Right atrium auricular region (tissue), 2 donors: ENCODE measurements around the gene FGFR3. TPM values are rescaled to one million over a fixed set of nuclear protein-coding genes. Genes with fewer than 3 reads are reported as not detected.

Experiments
- DNase-seq: peaks from one replicate; pipeline ENCODE4 v3.0.0-alpha.2; 2019; ENCODE audit warnings: low spot score
- H3K27ac ChIP-seq, 2 donors: fragments of 200-600 bp; sonication (generic); 1 replicate in 1 of 2; 2 replicates in 1 of 2; pipeline ENCODE4 v1.5.1; 2016 to 2019
- H3K27me3 ChIP-seq, 2 donors: fragments of 200-600 bp; sonication (generic); one replicate each; pipeline versions ENCODE4 v1.5.1 to v1.6.0; 2017 to 2019
- H3K36me3 ChIP-seq: fragments of 200-600 bp; sonication (generic); one replicate; pipeline ENCODE4 v1.5.1; 2016
- H3K4me1 ChIP-seq, 2 donors: fragments of 200-600 bp; sonication (generic); one replicate each; pipeline versions ENCODE4 v1.5.1 to v1.6.0; 2017 to 2019
- H3K4me3 ChIP-seq, 2 donors: fragments of 200-600 bp; sonication (generic); 1 replicate in 1 of 2; 2 replicates in 1 of 2; pipeline ENCODE4 v1.5.1; 2017 to 2019; ENCODE audit warnings: mild to moderate bottlenecking in 1 of 2, moderate library complexity in 1 of 2
- H3K9me3 ChIP-seq, 2 donors: fragments of 200-600 bp; sonication (generic); one replicate each; pipeline ENCODE4 v1.5.1; 2019
- total RNA-seq, 2 donors: library from RNA; depleted of rRNA; stranded (reverse); fragments of >200 nt; gene quantifications; one replicate each; pipeline ENCODE4 v1.1.0, GENCODE V29; 2016
- TF ChIP-seq, protein P1 (sequence below), 2 donors: fragments of 200-600 bp; sonication (generic); IDR thresholded peaks; one replicate each; pipeline ENCODE4 v1.5.1; 2019; ENCODE audit warnings: antibody characterized with exemption in 2 of 2

FGFR3 gene
- total RNA-seq, 2 donors from 2014 or later = 2.6 to 15.4 TPM

DNA sequence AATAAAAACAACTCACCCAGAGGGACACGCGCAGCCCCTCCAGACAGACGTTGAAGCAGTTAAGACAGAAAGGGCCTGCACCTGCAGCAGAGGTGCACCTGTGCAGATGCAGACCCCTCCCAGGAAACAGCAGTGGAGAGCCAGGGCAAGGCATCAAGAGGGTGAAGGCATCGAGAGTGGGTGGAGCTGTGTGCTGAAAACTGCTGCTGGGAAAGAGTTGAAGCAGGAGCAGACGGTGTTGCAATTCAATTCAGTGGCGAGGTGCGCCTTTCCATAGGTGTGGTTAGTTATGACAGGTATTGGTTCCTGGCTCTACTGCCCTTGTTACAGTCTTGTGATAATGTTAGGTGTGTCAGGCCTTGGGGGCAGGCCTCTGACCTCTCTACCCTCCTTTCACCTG lies 46.2 kb downstream of the FGFR3 start:
- Histone ChIP-seq H3K27ac (no peak overlapping the region), H3K36me3 (peaks cover 67% of the 10 kb centered on the region), H3K4me3 (no peak overlapping the region), H3K27me3 (no peaks in the 10 kb centered on the region), H3K9me3 (no peaks in the 10 kb centered on the region), H3K4me1 (peaks cover 0 to 24% of the 10 kb centered on the region in 2 donors)
- TF ChIP-seq, protein P1, sequence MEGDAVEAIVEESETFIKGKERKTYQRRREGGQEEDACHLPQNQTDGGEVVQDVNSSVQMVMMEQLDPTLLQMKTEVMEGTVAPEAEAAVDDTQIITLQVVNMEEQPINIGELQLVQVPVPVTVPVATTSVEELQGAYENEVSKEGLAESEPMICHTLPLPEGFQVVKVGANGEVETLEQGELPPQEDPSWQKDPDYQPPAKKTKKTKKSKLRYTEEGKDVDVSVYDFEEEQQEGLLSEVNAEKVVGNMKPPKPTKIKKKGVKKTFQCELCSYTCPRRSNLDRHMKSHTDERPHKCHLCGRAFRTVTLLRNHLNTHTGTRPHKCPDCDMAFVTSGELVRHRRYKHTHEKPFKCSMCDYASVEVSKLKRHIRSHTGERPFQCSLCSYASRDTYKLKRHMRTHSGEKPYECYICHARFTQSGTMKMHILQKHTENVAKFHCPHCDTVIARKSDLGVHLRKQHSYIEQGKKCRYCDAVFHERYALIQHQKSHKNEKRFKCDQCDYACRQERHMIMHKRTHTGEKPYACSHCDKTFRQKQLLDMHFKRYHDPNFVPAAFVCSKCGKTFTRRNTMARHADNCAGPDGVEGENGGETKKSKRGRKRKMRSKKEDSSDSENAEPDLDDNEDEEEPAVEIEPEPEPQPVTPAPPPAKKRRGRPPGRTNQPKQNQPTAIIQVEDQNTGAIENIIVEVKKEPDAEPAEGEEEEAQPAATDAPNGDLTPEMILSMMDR (IDR thresholded peaks at IDR 0.05) = no peak
- DNase-seq = no peak

DNA sequence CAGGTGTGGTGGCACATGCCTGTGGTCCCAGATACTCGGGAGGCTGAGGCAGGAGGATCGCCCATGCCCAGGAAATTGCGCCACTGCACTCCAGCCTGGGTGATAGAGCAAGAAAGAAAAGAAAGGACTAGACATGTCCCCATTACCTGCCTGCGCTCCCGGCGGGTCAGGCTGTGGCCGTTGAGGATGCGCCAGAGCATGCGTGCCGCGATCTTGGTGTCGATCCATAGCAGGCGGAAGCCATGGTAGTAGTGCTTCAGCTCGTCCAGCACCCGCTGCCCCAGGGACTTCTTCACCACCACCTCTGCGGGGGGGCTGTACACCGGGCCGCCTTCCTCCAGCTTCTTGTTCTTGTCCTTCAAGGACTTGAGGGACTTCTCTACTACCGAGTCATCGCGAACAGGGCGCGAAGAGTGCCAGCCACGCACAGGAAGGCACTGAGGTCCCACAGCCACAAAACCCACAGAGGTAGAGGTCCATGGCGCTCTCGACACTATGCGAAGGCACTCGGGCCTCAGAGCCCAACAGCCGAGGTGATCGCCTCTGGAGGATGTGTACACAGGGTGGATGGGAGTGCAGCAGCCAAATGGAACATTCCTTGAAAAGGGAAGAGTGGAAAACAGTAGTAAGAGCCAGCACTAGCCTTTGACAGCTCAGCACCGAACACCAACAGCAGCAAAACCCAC lies 48.3 kb downstream of the FGFR3 start:
- peaks cover 60% of the 10 kb centered on the region for H3K36me3 ChIP-seq
- no peak overlapping the region for H3K4me3 ChIP-seq
- TF ChIP-seq, protein P1 (IDR thresholded peaks at IDR 0.05) = no peak
- no peak overlapping the region for H3K27ac ChIP-seq
- H3K27me3 ChIP-seq = no peaks in the 10 kb centered on the region
- peaks cover 0 to 28% of the 10 kb centered on the region in 2 donors for H3K4me1 ChIP-seq
- no peaks in the 10 kb centered on the region for H3K9me3 ChIP-seq
- no peak for DNase-seq

DNA sequence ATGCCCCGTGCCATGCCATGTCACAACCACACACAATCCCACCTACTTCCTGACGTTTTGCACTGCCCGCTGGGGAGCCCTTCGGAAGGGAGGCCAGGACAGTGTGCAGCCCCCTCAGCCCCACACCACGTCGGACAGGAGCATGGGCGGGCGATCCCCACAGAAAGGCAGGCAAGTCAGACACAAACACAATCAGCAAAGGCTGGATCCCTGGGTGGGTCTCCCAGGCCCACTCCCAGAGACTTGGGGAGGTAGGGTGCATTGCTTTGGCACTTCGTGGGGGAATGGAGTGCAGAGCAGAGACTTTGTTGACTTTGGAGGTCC lies 48.8 kb downstream of the FGFR3 start:
- H3K36me3 ChIP-seq = peaks cover 55% of the 10 kb centered on the region

DNA sequence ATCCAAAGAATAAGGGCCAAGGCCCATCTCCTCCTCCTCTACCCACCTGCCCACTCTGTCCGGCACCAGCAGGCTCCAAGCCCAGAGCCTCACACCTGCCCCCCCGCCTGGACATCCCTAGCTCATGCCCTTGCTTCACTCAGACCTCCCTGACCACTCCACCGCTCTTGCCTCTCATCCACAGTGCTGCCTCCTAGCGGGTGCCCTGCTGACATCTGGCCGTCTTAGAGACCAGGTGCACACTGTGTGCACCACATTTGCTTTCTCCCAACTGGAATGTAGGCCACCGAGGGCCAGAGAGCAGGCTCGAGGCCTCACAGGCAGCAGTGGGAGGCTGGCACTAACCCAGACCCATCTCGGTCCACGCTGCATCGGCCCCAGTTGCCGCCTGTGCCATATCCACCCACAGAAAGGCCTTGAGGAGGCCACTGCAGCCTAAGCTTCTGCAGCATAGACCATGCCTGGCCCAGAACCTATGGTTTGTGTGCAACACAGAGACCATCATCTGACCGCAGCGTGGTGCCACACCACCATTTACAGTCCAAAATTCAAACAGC lies 49.3 kb downstream of the FGFR3 start:
- Histone ChIP-seq H3K27me3 (no peaks in the 10 kb centered on the region), H3K36me3 (peaks cover 51% of the 10 kb centered on the region), H3K27ac (peak overlapping the region in 1 of 2 donors; percentile 64)

More for the DNA sequence above, 48.8 kb downstream of the FGFR3 start:
- TF ChIP-seq, protein P1 (IDR thresholded peaks at IDR 0.05) = no peak
- no peak overlapping the region for H3K27ac ChIP-seq
- no peak for DNase-seq
- no peaks in the 10 kb centered on the region for H3K27me3 ChIP-seq
- no peaks in the 10 kb centered on the region for H3K9me3 ChIP-seq
- H3K4me1 ChIP-seq = peaks cover 0 to 28% of the 10 kb centered on the region in 2 donors
- no peak overlapping the region for H3K4me3 ChIP-seq

DNA sequence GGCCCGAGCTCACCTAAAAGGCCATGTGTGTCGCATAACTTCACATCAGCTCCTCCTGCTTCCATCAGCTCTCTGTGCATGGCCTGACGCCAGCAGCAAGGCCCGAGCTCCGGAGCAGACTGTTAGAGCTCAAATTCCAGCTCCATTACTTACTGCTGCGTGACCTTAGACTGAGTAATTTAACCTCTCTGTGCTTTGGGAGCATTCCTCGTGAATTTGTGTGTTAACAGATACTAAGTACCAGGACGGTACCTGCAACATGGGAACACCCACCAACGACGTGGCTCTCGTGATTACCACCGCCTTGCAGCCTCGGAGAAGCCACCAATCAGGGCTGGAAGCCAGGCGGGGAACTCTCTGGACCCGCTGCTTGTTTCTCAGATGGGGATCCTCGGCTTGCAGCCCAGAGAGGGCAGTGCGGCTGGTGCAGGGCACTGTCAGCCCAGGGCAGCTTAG lies 49.9 kb downstream of the FGFR3 start:
- H3K36me3 ChIP-seq = peaks cover 48% of the 10 kb centered on the region
- DNase-seq = no peak
- no peaks in the 10 kb centered on the region for H3K9me3 ChIP-seq
- TF ChIP-seq, protein P1 (IDR thresholded peaks at IDR 0.05) = no peak
- H3K27me3 ChIP-seq = no peaks in the 10 kb centered on the region
- peak overlapping the region; percentile 36 to 64 for H3K27ac ChIP-seq
- peaks cover 0 to 28% of the 10 kb centered on the region in 2 donors for H3K4me1 ChIP-seq
- no peak overlapping the region for H3K4me3 ChIP-seq

More for the DNA sequence above, 49.3 kb downstream of the FGFR3 start:
- Histone ChIP-seq H3K9me3 (no peaks in the 10 kb centered on the region), H3K4me3 (no peak overlapping the region), H3K4me1 (peaks cover 0 to 28% of the 10 kb centered on the region in 2 donors)
- TF ChIP-seq, protein P1 (IDR thresholded peaks at IDR 0.05) = no peak
- no peak for DNase-seq
